ENCODE measurements around the gene KLHL22.

KLHL22 gene

DNA sequence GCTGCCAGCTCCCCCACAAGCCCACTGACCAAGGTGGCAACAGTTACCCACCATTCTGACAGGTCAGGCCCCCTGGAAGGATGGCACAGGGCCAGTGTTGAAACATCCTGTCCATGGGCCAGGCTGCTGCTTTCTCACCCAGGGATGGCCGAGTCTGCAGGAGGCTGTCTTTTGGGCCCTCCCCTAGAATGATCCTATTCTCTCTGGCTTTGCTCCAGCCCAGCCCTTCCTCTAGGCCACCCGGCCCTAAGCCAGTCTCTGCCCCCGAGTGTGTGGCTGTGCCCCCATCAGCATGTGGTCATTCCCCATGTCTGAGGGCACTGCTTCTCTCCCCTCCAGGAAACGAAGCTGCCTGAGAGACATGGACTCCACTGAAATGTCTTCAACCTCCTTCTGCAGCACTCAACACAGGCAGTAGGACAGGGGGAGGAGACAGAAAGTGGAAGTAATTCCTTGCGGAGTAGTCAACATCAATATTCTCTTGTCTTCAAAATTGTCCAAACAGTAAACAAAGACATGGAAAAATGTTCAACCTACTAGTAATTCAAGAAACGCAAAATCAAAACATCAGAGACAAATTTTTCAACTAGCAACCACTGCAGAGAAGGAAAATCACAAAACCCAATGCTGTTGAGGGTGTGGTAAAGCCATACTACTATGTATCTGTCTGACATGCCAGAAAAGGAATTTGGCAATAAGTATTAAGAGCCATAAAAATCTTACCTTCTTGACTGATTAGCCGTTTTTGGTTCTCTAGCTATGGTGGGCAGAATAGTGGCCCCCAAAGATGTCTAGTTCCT lies 52.9 kb downstream of the KLHL22 start:
- DNase-seq, result no peak

- DNase-seq, result no peak
These were observed 53.7 kb downstream of the KLHL22 start for GRCh38 chr22:20441631-20442484.

- no peak for DNase-seq
These were observed 54.7 kb downstream of the KLHL22 start for GRCh38 chr22:20440637-20441591.

DNA sequence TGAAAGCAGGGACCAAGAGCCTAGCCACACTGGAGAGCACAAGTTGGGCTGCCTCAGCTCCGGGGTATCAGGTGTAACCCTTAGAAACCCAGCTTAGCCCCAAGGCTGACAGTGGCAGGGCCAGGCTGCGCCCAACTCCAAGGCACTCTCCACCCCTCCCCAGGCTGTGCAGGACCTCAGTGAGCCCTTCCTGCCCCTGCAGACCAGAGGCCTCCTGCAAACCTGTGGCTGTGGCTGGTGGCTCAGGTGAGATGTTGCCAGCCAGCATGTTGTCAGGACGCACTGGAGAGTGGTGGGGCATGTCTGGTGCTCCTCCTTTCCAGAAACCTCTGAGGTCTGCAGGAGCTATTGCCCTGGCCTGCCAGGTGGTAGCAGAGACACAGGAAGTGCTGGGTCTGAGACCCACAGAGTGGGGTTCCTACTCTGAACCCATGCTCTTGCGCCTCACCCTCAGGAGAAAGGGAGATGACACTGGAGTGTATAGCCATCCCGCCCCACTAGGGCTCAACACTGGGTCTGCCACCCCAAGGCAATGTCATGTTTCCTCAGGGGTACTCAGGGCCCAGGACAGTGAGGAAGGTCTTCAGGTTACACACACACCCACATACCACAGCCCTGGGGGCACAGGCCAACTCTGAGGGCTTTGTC lies 55.5 kb downstream of the KLHL22 start:
- no peak for DNase-seq

- no peak for DNase-seq
These were observed 56.1 kb downstream of the KLHL22 start for GRCh38 chr22:20439556-20439927.

GRCh38 chr22:20438678-20439492 lies 56.7 kb downstream of the KLHL22 start:
- DNase-seq, result no peak

DNA sequence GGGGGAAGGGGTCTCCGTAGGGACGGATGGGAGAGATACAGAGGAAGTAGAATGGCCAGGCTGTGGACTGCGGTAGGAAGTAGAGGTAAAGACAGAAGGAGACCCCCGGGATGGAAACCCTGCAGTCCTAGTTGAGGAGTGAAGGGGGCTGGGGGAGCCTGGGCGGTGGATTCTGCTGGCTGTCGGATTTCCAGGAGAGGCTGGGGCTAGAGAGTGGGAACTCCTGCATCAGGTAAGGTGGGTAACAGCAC lies 57.2 kb downstream of the KLHL22 start:
- DNase-seq, result no peak

GRCh38 chr22:20437613-20438426 lies 57.8 kb downstream of the KLHL22 start, which contains the start of gene SCARF2:
Gene SCARF2, minus strand, starts transcription at chr22:20437825. Its CDS starts 71 bp downstream, at chr22:20437754.
- DNase-seq, result peak; percentile 72

- no peak for DNase-seq
These were observed 58.6 kb downstream of the KLHL22 start for GRCh38 chr22:20436768-20437612.

GRCh38 chr22:20436307-20436767 lies 59.3 kb downstream of the KLHL22 start:
- peak; percentile 68 for DNase-seq

- no peak for DNase-seq
These were observed 59.9 kb downstream of the KLHL22 start for GRCh38 chr22:20435436-20436306.

DNA sequence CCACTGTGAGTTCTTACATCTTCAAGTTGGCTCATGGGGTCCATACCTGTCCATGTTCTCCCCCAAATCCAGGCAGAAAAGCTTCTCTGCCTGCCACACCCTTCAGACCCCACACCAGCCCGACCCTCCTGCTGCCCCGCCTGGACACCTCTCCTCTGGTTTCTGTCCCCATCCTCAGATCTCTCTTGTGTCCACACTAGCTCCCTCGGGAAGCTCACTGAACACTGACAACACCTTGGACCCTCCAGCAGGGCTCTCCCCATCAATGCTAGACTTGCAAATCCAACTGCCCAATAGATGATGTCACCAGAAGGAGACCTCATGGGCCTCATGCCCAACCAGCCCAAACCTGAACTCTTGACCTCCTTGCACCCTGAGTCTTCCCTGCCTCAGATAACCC lies 60.8 kb downstream of the KLHL22 start:
- DNase-seq, result no peak

DNA sequence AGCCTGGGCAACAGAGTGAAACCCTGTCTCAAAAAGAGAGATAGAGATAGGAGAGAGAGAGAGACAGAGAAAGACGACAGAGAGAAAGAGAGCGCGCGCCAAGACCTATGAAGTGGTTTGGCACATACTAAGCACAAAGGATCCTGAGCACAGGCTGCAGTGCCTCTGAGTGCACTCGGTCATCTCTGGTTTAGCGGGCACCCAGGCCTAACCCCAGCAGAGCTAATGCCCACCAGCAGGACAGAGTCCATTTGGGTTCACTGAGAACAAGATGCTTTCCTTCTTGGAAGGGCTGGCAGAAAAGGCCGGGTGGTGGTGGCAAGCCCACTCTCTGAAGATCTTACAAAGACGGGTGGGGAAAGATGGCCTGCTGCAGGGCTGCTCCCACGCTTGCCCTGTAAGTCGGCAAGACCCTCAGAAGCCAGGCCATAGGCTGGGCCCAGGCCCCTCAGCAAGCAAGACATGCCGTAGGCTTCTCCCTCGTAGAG lies 61.3 kb downstream of the KLHL22 start:
- no peak for DNase-seq

GRCh38 chr22:20433686-20434241 lies 61.8 kb downstream of the KLHL22 start:
- no peak for DNase-seq

DNA sequence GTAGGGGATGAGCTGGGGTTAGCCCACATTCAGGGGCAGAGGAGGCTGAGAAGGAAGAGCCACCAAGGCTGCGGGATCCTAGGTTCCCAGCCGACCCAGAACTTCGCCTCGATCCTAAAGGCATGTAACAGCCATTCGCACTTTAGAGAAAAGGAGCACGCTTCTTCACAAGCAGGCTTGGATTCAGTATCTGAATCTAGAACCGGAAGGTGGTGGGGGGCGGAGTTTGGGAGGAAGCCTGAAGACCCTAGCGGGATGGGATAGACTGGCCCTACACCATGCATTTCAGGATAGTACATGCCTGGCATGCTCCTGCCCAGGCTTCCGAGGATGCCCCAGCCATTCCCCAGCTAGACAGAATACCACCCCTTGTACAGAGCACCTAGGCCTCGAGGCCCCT lies 62.4 kb downstream of the KLHL22 start:
- no peak for DNase-seq

DNA sequence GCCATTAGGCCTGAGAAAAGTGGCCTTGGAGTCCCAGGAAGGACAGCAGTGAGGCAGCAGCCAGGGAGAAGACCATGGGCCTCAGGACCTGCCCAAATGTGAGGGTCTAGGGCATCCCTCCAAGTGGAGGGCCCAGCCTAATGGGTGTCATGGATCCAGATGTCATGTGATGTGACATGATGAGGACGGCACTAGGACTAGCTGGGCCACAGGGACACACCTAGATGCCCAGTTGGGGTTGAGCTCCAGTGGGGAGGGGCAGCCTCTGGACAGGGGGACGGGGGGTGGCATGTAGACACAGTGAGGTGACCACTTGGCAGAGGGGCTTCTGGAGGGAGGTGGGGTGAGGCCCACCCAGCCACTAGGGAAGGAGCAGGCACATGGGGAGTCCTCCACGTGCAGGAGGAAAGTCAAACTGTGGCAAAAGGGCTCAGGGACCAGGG lies 63.3 kb downstream of the KLHL22 start:
- DNase-seq, result no peak

DNA sequence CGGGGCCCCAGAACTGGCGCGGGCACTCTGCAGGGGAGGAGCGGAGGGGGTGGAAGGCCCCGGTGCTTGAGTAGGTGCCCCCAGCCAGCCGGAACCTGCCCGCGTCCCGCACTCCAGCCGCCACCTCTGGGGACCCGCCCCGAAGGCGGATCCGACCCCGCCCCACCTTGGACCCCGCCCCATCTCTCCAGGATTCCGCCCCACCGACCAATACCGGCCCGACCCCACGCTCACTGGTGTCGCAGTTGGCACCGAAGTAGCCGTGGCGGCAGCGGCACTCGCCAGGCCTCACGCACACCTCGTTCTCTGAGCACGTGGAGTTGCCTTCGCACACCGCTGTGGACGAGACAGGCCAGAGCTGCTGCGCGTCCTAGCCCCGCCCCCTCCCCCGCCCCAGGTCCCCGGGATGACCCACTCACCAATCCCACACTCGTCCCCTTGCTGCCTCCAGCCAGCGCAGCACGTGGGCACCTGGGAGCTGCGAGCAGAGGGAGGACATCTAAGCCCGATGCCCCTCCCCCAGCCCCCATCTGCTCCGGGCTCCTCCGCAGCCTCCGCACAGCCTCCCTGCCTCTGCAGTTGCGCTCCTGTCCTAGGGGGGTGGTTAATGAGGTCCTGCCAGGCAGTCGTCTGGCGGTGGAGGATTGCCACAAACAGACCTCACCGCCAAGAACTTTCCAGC lies 63.9 kb downstream of the KLHL22 start:
- no peak for DNase-seq
